HG03565 (cell line): ENCODE data around the gene SGO2.
A peak's percentile ranks its signal among the peaks of the same experiment; 100 is the strongest.
"Not testable (repeated sequence)": the region's sequence is repeated elsewhere in the genome, so short reads cannot be mapped to it uniquely, and the experiment has no call there.

ENCODE experiments used
- ATAC-seq: cut with Tn5 transposase; IDR thresholded peaks from one replicate; pipeline ENCODE4 v1.9.1; 2021; ENCODE audit warnings: mild to moderate bottlenecking, moderate library complexity; ENCODE audit not compliant: unreplicated experiment

Gene SGO2

DNA sequence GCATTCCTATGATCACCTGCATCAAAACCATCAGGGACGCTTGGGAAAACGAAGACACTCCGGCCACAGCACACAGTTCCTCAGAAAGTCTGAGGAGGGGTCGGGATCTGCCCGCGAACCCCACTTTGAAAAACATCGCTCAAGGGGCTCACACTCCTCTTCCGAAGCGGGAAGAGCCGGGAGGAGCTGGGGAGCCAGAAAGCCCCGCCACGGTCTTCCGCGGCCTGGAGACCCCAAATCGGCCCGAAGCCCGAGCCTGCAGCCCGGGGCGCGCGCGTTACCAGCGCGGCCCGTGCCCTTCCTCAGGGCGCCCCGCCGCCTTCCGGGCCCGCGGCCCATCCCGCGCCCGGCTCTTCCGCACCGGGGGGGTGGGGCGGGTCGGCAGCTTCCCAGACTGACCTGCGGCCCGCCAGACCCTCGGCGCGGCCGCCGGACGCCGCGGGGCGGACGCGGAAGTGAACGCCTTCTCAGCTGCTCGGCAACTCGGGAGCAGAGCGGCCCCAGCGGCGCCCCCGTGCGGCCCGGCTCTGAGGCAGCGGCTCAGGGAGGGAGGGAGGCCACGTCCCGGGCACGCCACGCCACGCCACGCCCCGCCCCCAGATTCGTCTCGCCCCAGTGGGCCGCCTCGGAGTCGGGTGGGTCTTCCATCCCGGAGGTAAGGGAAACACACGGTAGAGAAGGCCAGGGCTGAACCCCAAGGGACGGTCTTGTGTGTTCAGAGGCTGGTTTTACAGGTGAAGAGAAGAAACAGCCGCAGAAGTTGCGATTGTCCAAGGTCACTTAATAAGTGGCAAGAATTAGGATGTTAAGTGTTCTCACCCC lies 16.2 kb upstream of the SGO2 start, which contains the start of gene KCTD18:
Gene KCTD18, minus strand, starts transcription at position 457 of the 822 bp plus-strand sequence. CDS start 3,052 bp downstream, outside the sequence.
- peak; percentile 99 for ATAC-seq

DNA sequence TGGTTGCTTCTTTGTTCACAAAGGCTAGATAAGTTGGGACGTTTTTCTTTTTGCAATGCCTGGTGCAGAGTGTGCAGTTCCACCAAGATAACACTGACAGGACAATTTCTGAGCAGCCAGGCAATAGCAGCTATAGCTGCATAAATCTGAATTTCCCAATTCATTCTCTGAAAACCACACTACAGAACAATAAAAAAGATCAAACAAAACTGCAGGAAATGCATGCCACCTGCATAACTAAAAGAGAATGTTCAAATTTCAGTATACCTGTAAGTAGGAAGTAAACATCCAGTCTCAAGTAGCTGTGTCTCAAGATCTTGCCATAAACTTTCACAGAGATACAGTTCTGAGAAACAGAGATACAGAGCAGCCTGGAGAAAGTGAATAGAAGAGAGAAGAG lies 10.9 kb upstream of the SGO2 start:
- no peak for ATAC-seq

DNA sequence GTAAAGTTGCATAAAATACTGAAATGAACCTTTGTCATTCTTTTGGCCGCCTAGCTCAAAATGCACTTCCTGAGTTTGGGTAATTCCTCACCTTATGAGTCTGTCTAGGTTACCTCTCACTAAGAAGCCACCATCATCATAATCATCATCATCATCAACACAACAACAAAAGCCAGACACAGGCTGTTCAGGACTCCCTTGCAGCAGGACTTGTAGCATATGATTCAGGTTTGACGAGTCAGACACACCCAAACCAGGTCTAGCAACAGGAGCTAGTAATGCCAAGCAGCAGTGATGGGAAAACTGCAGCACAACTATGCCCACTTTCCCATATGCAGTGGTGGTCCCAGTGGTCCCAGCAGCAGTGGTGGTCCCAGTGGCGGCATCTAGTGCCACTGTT lies 2.8 kb upstream of the SGO2 start:
- ATAC-seq, result no peak

DNA sequence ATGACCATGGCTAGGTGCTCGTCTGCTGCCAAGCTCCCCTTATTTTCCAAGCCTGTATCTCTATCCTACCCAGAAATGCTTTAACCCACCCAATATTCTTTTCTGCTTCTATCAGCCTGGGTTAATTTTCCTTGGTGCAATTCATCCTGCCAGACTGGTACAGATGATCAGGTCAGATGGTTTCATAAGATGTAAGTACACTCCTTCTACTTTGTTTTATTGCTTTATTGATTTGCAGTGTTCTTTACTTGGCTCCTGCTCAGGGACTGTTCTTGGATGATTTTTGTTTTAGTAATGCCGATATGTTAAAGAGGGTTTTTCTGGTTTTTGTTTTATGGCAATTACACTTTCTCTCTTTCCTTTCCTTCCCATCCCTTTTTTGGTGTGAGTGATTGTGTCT lies 2.4 kb upstream of the SGO2 start:
- ATAC-seq, result no peak

DNA sequence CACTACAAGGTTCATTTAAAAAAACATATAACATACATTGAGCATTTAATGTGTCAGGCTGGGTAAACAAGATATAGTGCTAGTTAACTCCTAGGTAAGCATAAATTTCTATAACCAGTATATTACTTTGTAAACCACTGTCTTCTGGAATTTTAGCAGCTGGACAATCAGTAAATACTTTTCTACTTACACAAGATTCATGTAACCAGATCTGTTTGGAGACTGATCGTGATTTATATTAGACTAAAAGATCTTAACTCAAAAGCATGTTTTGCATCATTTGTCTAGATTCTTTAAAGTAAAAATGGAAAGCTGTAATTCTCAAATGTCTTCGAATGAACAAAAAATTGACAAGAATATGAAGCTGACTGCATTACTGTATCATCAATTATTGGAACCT lies 941 bp upstream of the SGO2 start:
- ATAC-seq, result no peak

DNA sequence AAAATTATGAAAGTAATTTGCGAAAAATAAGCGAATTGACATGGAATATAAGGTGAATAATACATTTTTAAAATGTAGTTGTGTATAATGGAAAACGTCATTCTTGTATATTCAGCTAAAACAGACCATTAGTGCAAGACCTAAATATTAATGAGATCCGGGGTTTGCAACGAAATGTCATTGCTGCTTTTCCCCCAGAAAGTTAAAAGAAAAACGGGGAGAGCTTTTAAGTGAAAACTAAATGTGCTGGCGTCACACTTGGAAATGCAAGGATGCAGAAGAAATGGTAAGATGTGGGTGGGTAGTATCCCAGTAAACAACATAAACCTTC lies 491 bp upstream of the SGO2 start:
- ATAC-seq, result no peak

DNA sequence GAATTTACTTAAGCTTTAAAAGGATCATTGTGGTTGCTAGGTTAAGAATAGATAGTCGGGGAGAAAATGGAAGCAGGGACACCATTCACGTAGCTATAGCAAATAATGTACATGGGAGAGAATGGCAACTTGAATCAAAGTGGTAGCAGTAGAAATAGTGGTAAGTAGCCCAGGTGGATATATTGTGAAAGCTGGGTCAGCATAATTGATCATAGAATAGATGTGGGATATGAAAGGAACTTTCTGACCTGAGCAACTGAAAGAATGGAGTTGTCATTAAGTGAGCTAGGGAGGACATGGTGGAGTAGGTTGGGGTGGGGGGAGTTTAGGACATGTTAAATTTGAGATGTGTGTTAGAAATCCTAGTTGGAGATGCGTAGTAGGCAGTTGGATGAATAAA lies 2.2 kb downstream of the SGO2 start:
- ATAC-seq, result no peak

DNA sequence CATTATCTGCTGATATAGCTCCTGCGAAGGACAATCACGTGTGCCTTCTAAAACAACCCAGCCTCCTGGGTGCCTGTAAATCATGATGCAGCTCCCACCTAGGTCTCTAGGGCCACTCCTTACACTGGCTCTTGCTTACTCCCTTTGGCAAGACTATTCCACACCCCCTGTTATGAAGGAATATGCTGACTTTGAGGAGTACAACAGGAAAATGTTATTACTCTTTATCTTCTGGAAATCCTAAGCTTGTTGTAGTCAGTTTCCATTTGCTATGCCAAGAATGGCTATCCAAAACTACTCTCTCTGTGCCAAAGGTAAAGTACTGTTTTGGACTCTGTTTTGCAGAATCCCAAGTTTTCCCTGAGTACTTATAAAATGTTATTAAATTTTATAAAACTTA lies 7.7 kb downstream of the SGO2 start:
- ATAC-seq, result no peak

DNA sequence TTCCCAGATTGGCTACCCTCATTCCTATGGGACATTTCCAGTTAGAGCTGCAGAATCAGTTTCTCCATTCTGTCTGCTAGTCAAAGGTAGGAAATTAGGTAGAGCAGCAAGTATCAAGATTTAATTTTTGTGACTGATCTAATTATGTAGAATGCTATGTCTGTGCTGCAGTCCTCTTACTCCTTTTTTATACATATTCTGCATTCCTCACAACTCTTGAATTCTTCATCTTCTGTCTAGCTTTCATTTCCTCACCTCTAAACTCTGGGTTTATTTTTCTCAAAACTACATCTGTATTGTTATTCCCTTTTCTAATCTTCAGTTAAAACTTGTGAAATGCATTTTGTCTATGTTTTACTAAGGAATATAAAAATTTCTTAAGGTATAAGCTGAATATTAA lies 8.6 kb downstream of the SGO2 start:
- no peak for ATAC-seq

DNA sequence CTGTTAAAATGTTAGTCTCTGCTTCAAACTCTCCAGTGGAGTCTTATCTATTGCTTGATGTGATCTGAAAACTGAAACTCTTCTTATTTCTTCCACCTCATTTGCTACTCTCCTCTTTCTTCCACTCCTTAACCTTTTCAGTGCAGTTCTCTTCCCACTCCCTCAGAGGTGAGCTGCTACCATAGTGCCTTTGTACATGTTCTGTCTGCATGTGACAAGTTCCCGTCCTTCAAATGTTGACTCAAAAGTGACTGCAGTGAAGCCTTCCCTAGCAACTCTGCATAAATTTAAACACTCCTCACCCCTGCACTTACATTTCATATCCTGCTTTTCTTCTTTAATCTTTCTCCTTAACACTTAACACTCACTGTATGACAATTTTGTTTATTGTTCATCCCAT lies 12.1 kb downstream of the SGO2 start:
- no peak for ATAC-seq

DNA sequence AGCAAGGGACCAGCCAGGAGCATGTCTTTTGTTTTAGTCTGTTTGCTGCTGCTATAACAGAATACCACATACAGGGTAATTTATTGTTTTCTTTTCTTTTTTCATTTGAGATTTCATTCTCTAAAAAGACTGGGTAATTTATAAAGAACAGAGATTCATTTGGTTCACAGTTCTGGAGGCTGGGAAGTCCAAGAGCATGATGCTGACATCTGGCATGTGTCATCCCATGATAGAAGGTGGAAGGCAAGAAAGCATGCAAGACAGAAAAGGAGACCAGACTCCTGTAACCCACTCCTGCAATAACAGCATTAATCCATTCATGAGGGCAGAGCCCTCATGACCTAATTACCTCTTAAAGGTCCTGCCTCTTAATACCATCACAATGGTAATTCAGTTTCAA lies 14.8 kb downstream of the SGO2 start:
- ATAC-seq, result no peak

DNA sequence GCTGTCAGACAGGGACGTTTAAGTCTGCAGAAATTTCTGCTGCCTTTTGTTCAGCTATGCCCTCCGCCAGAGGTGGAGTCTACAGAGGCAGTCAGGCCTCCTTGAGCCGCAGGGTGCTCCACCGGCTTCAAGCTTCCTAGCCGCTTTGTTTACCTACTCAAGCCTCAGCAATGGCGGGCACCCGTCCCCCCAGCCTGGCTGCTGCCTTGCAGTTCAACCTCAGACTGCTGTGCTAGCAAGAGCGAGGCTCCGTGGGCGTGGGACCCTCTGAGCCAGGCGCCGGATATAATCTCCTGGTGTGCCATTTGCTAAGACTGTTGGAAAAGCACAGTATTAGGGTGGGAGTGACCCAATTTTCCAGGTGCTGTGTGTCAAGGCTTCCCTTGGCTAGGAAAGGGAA lies 40.6 kb downstream of the SGO2 start:
- ATAC-seq, result not testable (repeated sequence)

DNA sequence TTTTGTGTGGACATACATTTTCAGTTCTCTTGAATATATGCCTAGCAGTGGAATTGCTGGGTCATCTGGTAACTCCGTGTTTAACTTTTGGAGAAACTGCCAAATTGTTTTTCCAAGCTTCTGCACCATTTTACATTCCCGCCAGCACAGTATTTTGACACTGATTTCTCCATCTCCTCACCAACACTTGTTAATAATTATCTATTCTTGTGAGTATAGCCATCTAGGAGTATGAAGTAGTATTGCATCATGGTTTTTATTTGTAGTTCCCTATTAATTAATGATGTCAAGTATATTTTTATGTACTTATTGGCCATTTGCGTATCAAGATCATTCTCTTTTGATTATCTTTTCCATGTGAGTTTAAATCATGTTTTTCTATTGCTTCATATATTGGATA lies 41.9 kb downstream of the SGO2 start:
- no peak for ATAC-seq

DNA sequence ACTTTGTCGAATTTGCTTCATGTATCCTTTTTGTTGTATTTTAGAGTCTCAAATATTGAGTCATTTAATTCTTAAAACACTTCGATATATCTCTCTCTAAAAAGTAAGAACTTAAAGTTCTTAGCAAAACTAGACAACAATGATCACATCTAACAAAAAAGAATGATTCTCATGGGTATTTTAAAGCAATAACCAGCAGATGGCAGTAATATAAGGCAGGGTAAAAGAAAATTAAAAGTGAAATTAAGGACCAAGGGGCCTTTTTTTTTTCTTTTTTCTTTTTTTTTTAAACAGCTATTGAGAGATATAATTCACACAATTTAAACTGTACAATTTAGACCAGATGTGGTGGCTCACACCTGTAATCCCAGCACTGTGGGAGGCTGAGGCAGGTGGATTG lies 50.0 kb downstream of the SGO2 start:
- ATAC-seq, result no peak

DNA sequence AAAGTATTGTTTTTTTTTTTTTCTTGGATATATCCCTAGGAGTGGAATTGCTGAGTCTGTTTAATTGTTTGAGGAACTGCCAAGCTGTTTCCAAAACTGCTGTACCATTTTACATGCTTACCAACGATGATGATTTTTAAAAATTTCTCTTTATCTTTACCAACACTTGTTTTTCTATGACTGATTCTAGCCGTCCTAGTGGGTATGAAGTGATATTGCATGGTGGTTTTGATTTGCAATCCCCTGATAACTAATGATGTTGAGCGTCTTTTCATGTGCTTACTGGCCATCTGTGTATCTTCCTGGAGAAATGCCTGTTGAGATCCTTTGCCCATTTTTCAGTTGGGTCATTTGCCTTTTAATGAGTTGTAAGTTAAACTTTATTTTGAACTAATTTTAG lies 51.0 kb downstream of the SGO2 start:
- no peak for ATAC-seq

DNA sequence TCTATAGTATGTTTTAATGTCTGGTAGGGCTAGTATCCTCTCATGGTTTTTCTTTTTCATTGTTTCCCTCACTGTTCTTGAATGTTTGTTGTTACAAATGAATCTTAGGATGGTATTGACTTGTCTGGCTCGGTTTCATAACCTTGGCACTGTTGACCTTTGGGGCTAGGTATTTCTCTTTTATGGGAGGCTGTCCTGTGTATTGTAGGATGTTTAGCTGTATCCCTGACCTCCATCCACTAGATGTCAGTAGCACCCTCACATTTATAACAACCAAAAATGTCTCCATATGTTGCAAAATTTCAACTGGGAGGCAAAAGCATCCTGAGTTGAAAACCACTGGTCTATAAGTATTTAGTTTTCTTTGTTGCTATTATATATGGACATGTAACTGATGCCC lies 52.8 kb downstream of the SGO2 start:
- ATAC-seq, result no peak

DNA sequence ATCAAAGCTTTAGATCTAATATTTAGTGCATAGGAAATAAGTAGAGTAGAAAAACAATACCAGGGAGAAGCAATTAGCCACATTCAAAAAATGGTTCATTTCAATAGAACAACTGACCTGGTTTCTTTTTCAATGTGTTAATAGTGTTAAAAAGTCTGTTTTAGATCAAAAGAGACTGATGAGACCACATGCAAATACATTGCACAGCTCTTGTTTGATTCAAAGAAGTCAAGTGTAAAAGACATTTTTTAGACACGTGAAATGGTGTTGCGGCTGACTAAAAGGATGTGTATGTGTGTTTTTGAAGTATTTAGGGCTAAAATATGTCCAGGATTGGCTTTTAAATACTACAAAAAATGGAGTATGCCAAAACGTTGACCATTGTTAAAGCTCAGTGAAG lies 58.6 kb downstream of the SGO2 start:
- ATAC-seq, result no peak

DNA sequence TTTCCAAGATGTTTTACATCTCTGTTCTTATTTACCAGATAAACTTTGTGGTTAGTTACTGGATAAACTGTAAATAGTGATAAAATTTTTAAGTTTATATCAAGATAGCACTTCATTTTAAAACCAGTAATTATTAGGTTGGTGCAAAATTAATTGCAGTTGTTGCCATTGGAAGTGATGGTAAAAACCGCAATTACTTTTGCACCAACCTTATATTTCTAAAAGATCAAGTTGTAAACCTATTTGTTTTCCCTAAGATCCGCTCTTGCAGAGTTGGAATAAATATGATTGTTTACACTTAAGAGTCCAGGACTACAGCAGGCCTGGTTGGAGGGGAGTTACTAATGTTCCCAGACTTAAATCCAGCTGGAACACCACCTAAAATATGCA lies 59.3 kb downstream of the SGO2 start:
- no peak for ATAC-seq

DNA sequence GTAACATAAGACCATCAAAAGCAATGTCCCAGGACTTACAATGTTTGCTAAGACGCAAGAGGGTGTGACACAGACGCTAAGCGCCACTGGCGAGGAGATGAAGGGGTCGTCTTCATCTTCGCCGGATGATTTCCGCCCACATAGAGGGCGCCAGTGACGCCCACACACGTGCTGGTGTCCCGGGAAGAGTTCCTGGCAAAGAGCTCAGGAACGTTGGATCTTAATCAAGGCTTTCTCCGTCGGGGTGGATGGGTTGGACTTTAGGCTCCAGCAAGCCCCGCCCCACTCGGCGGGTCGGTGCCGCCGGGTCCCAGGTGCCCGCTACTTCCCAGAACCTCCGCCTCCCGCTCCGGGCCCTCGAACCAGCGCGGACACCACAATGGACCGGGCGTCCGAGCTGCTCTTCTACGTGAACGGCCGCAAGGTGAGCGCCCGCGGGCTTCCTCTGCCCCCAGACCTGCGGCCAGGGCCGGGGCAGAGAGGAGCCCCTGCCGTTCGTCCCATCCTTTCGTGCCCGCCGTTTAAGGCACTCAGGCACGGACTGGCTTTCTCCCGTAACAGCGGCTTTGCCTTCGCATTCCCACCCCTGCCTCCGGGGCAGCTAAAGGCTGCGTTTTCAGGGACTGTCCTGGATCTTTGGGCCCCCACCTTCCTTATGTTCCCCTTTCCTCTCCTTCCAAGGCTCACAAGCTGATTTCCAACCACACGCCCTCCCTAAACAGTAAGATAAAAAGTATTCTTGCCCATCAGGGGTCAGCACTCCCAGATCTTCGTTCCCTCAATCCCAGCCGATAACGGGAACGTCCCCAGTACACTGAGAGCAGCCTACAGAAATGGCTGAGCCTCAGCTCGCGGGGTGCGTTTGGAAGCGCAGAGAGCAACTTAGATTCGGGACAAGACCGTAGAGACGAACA lies 60.0 kb downstream of the SGO2 start, which contains the start of gene AOX1:
Gene AOX1, plus strand, starts transcription at position 285 of the 914 bp plus-strand sequence. Its CDS starts 95 bp downstream, at position 380.
- no peak for ATAC-seq

DNA sequence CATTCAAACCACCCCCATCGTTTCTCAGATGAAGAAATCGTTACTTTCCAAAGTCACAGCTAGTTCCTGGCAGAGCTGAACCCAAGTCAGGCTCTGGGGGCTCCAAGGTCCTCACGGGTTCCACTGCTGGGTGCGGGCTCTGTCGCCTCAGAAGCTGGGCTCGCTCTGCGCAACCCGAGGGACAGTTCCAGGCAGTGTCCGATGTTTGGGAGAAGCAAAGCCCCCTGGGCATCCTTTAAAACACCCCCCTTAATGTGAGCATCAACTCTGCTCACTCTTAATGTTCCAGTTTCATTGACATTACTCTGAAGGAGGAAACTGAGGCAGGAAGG lies 60.6 kb downstream of the SGO2 start:
- no peak for ATAC-seq

DNA sequence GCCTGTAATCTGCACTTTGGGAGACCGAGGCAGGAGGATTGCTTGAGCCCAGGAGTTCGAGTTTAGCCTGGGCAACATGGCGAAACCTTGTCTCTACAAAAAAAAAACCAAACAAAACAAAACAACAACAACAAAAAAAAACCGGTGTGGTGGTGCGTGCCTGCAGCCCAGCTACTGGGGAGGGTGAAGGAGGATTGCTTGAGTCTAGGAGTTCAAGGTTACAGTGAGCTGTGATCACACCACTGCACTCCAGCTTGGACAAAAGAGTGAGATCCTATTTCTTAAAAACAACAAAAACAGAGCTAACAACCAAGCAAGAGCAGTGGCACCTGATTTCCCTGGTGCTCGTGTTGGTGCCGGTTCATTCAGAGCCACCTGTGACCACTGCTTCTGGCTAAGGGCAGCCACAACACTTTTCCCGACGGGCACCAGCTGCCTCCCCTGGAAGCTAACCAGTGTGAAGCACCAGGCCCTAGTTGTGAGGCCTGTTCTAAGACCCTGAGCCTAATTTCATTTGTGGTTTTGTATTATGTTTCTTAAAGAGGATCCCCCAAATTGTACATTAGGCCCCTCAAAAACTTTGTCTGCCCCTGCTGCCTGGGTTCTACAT lies 61.1 kb downstream of the SGO2 start:
- no peak for ATAC-seq
